HEK293T (cell line): Measurements from ENCODE around the gene VAV2.

Experiments
- CTCF ChIA-PET: fragments of 350-600 bp; formaldehyde crosslinking; extraction: SDS; loops from one replicate; lab custom pipeline; 2021; ENCODE audit warnings: antibody characterized with exemption, inconsistent platforms; lab: Yijun Ruan, JAX
- POLR2A ChIA-PET: fragments of 350-600 bp; formaldehyde crosslinking; extraction: SDS; loops from one replicate; lab custom pipeline; 2020; ENCODE audit warnings: antibody characterized with exemption, inconsistent platforms; lab: Yijun Ruan, JAX
- DNase-seq: peaks from one replicate; pipeline ENCODE4 v3.0.0; 2012; ENCODE audit warnings: mixed read lengths; ENCODE audit errors: extremely low spot score
- ARNT ChIP-seq: fragments of 450-650 bp; IDR thresholded peaks from 2 replicates; pipeline ENCODE4 v1.6.1; 2017; ENCODE audit warnings: mild to moderate bottlenecking
- BHLHE40 ChIP-seq: fragments of 450-650 bp; IDR thresholded peaks from 2 replicates; pipeline ENCODE4 v1.6.1; 2016; ENCODE audit warnings: mild to moderate bottlenecking, moderate library complexity, borderline replicate concordance
- CTBP1 ChIP-seq: fragments of 450-650 bp; IDR thresholded peaks from 2 replicates; pipeline ENCODE4 v1.6.1; 2016; ENCODE audit warnings: borderline replicate concordance
- ELF4 ChIP-seq: fragments of 450-650 bp; IDR thresholded peaks from 2 replicates; pipeline ENCODE4 v1.6.1; 2017; ENCODE audit warnings: antibody characterized with exemption
- FOXA1 ChIP-seq: fragments of 450-650 bp; IDR thresholded peaks from 2 replicates; pipeline ENCODE4 v1.6.1; 2016; ENCODE audit warnings: mild to moderate bottlenecking
- FOXK2 ChIP-seq: fragments of 450-650 bp; IDR thresholded peaks from 2 replicates; pipeline ENCODE4 v1.6.1; 2016; ENCODE audit warnings: mild to moderate bottlenecking
- FOXM1 ChIP-seq: fragments of 450-650 bp; IDR thresholded peaks from 2 replicates; pipeline ENCODE4 v1.6.1; 2017; ENCODE audit warnings: mild to moderate bottlenecking, borderline replicate concordance
- HDGF ChIP-seq: fragments of 450-650 bp; IDR thresholded peaks from 2 replicates; pipeline ENCODE4 v1.6.1; 2017; ENCODE audit warnings: antibody characterized with exemption, borderline replicate concordance
- L3MBTL2 ChIP-seq: fragments of 450-650 bp; conservative IDR thresholded peaks from 2 replicates; pipeline ENCODE4 v1.6.1; 2016; ENCODE audit warnings: mild to moderate bottlenecking
- LEF1 ChIP-seq: fragments of 450-650 bp; IDR thresholded peaks from 2 replicates; pipeline ENCODE4 v1.6.1; 2017; ENCODE audit warnings: mild to moderate bottlenecking, borderline replicate concordance
- NFRKB ChIP-seq: fragments of 450-650 bp; IDR thresholded peaks from 2 replicates; pipeline ENCODE4 v1.6.1; 2016; ENCODE audit warnings: mild to moderate bottlenecking, moderate library complexity
- SP1 ChIP-seq: fragments of 450-650 bp; IDR thresholded peaks from 2 replicates; pipeline ENCODE4 v1.6.1; 2017
- SUZ12 ChIP-seq: fragments of 450-650 bp; IDR thresholded peaks from 2 replicates; pipeline ENCODE4 v1.6.1; 2016; ENCODE audit warnings: mild to moderate bottlenecking
- TARDBP ChIP-seq: fragments of 450-650 bp; IDR thresholded peaks from 2 replicates; pipeline ENCODE4 v1.6.1; 2016
- ZNF384 ChIP-seq: fragments of 450-650 bp; IDR thresholded peaks from 2 replicates; pipeline ENCODE4 v1.6.1; 2016
- TF ChIP-seq, protein P1 (sequence below): fragments of 450-650 bp; IDR thresholded peaks from 2 replicates; pipeline ENCODE4 v1.6.1; 2016

Gene VAV2

DNA sequence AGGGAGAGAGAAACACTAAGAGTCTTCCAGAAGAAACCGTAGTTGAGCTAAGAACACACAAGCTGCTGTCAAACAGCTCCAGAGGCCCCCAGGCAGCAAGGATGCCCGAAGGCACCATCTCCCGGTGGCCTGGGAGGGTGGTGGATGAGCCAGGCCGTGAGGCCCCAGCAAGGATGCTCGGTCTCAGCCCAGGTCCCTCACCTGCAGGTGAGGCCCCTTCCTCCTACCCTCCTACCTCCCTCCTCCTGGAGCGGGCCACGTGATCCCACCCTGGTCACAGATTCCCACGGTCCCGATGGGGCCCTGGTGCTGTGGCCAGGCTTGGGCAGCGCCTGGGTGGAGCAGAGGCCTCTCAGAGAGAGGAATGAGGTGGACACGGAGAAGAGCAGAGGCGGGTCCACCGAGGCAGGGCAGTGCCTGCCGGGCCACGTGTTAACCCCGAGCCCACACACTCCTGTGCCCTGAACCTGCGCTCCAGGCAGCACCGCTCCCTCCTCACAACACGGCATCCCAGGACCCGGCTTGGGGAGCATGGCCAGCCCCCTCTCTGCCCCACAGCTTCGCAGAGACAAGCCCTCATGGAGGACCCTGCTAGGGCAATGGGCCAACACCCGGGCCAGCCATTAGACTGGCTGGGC, 158.6 kb downstream of the VAV2 start:
- POLR2A ChIA-PET: no interaction called here
- CTCF ChIA-PET: no interaction called here
- DNase-seq: no peak
- TF ChIP-seq FOXK2: no peak
- no peak for TF ChIP-seq SUZ12
- no peak for TF ChIP-seq SP1
- TF ChIP-seq L3MBTL2: no peak
- no peak for TF ChIP-seq FOXM1
- TF ChIP-seq, protein P1, sequence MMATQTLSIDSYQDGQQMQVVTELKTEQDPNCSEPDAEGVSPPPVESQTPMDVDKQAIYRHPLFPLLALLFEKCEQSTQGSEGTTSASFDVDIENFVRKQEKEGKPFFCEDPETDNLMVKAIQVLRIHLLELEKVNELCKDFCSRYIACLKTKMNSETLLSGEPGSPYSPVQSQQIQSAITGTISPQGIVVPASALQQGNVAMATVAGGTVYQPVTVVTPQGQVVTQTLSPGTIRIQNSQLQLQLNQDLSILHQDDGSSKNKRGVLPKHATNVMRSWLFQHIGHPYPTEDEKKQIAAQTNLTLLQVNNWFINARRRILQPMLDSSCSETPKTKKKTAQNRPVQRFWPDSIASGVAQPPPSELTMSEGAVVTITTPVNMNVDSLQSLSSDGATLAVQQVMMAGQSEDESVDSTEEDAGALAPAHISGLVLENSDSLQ: no peak
- TF ChIP-seq FOXA1: no peak
- TF ChIP-seq ZNF384: no peak
- TF ChIP-seq LEF1: no peak
- no peak for TF ChIP-seq NFRKB
- no peak for TF ChIP-seq HDGF

DNA sequence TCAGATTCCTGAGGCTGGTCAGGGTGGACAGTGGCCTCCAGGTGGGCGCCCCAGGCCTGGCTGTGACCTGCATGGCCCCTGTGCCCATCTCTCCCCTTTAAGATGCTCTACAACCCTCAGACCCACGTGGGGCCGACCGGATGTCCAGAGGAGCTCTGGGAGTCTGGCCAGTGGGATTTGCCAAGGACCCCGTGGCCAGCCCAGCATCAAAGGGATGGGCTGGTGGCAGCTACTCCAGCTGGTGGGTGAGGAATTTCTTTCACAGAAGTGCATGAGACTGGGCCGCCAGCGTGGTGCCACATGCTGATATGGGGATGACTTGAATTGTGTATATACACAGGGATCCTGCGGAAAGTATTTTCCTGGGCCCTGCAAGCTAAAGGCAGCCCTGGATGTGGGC, 159.2 kb downstream of the VAV2 start:
- DNase-seq: no peak
- CTCF ChIA-PET: no interaction called here
- POLR2A ChIA-PET: no interaction called here
- TF ChIP-seq FOXM1: no peak
- no peak for TF ChIP-seq L3MBTL2
- TF ChIP-seq BHLHE40: no peak
- TF ChIP-seq NFRKB: no peak
- no peak for TF ChIP-seq TARDBP
- TF ChIP-seq ZNF384: no peak
- TF ChIP-seq SUZ12: no peak
- no peak for TF ChIP-seq SP1
- TF ChIP-seq FOXA1: no peak
- TF ChIP-seq CTBP1: no peak
- TF ChIP-seq LEF1: no peak
- no peak for TF ChIP-seq ARNT
- TF ChIP-seq, protein P1: no peak

DNA sequence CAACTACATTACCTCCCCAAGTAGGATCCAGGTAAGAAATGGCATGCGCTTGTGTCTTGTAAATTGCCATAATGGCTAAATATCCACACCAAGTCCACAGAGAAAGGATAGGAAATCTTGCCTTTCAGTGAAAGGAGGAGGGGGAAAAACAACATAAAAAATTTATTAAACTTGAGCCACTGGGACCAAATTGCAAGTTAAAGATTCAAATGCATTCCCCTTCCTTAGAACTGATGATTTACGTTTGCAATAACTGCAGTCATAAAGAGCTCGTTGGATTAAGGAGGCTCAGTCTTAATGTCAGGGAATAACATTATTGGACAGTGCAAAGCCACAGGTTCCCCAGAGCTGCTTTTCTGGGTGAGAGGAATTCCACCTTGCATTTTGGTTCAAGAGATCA, 161.4 kb downstream of the VAV2 start:
- POLR2A ChIA-PET: no interaction called here
- TF ChIP-seq BHLHE40 (no peak), ELF4 (no peak), TARDBP (no peak), NFRKB (no peak), LEF1 (no peak), L3MBTL2 (no peak), FOXA1 (no peak), FOXK2 (no peak), FOXM1 (no peak), SUZ12 (no peak), HDGF (no peak), ARNT (no peak), ZNF384 (no peak), CTBP1 (no peak)
- TF ChIP-seq, protein P1: no peak
- no peak for DNase-seq
- CTCF ChIA-PET: no interaction called here

DNA sequence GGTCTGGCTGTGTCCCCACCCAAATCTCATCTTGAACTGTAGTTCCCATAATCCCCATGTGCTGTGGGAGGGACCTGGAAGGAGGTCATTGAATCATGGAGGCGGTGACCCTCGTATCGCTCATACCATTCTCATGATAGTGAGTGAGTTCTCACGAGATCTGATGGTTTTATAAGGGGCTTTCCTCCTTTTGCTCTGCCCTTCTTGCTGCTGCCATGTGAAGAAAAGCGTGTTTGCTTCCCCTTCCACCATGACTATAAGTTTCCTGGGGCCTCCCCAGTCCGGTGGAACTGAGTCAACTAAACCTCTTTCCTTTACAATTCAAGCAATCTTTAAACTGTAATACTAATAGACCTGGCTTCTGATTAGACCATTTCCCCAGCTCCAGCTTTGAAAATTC, 161.8 kb downstream of the VAV2 start:
- no peak for TF ChIP-seq CTBP1
- no peak for TF ChIP-seq FOXM1
- no peak for TF ChIP-seq FOXA1
- no peak for TF ChIP-seq SUZ12
- no peak for TF ChIP-seq ZNF384
- TF ChIP-seq BHLHE40: no peak
- no peak for TF ChIP-seq NFRKB
- TF ChIP-seq ARNT: no peak
- no peak for TF ChIP-seq L3MBTL2
- TF ChIP-seq SP1: no peak
- TF ChIP-seq TARDBP: no peak
- TF ChIP-seq LEF1: no peak
- ChIA-PET CTCF (no interaction called here), POLR2A (no interaction called here)
- DNase-seq: no peak

DNA sequence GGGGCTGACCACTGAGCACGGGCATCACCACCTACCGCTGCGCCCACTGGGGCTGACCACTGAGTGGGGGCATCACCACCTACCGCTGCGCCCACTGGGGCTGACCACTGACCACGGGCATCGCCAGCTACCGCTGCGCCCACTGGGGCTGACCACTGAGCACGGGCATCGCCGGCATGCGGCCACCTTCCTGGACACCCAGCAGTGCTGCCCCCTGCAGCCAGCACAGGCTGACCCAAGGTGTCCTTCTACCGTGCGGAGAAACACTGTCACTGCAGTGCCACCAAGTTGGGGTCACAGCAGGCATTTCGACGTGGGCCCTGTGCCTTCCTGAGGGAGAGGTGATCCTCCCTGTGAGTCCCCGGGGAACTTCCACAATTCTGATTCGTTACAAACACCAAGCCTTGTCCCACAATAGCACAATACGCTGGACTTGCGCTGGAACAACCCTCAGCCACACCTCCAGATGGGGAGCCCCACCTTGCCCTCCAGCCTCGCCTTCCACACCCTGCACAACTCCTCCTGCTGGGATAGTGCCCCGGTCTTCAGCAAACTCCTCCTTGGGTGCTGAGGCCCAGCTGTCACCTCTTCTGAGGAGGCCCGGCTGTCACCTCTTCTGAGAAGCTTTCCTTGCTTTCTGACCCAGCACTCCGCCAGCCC, 163.7 kb downstream of the VAV2 start:
- TF ChIP-seq HDGF: no peak
- ChIA-PET POLR2A (no interaction called here), CTCF (no interaction called here)
- no peak for DNase-seq

DNA sequence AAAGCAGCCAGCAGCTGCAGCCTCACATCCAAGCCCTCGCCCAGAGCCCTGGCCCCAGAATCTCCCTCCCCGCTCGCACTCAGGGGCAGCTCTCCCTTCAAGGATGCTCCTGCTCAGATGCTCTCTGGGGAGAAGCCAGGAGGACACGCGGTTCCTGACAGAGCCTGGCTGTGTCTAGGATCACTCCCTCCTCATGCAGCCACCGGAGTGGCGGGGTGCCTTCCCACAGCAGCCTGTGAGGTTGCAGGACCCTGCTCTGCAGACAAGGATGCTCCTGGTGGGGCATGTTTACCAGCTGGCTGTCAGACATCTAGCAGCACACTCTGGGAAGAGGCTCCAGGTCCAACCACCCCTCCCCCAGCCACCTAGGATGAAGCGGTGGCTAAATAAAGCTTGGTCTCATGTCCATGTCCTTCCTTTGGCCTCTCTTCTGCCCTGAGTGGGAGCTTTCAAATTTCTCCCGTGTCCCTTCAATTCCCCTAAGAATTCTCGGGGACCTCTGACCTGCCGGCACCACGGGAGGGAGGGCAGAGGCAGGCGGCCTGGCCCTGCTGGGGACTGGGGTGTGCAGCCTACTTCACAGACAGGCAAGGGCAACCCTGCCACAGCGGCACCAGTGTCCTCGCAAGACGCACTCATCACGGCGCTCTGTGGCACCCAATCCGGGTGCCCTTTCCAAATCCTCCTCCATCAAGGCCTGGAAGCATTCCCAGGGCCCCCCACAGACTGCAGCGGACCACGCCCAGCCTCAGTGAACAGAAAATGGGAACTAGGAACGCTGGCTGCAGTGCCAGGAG, 165.6 kb downstream of the VAV2 start:
- CTCF ChIA-PET: no interaction called here
- no peak for TF ChIP-seq FOXM1
- TF ChIP-seq CTBP1: no peak
- TF ChIP-seq, protein P1: no peak
- TF ChIP-seq ELF4: no peak
- DNase-seq: no peak
- POLR2A ChIA-PET: no interaction called here
